CD4-positive, alpha-beta memory T cell (primary cell): ENCODE data around the gene RPS6KL1. TPM values are rescaled to one million over a fixed set of nuclear protein-coding genes. Genes with fewer than 3 reads are reported as not detected.

ENCODE experiments used
- CTCF ChIA-PET: fragments of 350-600 bp; sonication (Branson Sonifier 250); formaldehyde crosslinking; loops from one replicate; lab custom pipeline; 2021; ENCODE audit warnings: inconsistent platforms; ENCODE audit not compliant: partially characterized antibody; lab: Charles Lee
- POLR2A ChIA-PET: fragments of 350-600 bp; sonication (Branson Sonifier 250); formaldehyde crosslinking; loops from one replicate; lab custom pipeline; 2021; ENCODE audit not compliant: partially characterized antibody; lab: Charles Lee
- DNase-seq, 5 donors: peaks; one replicate each; pipeline versions ENCODE4 v3.0.0 to v3.0.0-alpha.2; 2020 to 2022; ENCODE audit warnings: mixed read lengths in 1 of 5
- H3K27ac ChIP-seq: one replicate; pipeline ENCODE4 v1.7.0; 2013; ENCODE audit warnings: low read depth, low read length
- H3K27me3 ChIP-seq: 2 replicates; pipeline ENCODE4 v1.7.0; 2013; ENCODE audit warnings: mild to moderate bottlenecking, low read length, moderate library complexity; ENCODE audit not compliant: insufficient read depth
- H3K36me3 ChIP-seq: 2 replicates; pipeline ENCODE4 v1.7.0; 2013; ENCODE audit warnings: mild to moderate bottlenecking, low read length, moderate library complexity; ENCODE audit not compliant: insufficient read depth
- H3K4me1 ChIP-seq: 2 replicates; pipeline ENCODE4 v1.7.0; 2013; ENCODE audit warnings: mild to moderate bottlenecking, low read length, moderate library complexity; ENCODE audit not compliant: insufficient read depth
- H3K4me3 ChIP-seq, 2 donors: one replicate each; pipeline ENCODE4 v1.7.0; 2013; ENCODE audit warnings: low read length in 2 of 2, mild to moderate bottlenecking in 1 of 2
- H3K9me3 ChIP-seq, 2 donors: one replicate each; pipeline ENCODE4 v1.7.0; 2013; ENCODE audit warnings: low read length in 2 of 2, control low read depth in 1 of 2; ENCODE audit not compliant: control insufficient read depth in 1 of 2
- H3K27ac Mint-ChIP-seq, 7 donors: one replicate each; pipeline ENCODE4 v1.8.0; 2020 to 2021; ENCODE audit warnings: mixed read lengths in 7 of 7, mild to moderate bottlenecking in 6 of 7, inconsistent platforms in 3 of 7, moderate library complexity in 3 of 7
- H3K27me3 Mint-ChIP-seq, 2 donors: one replicate each; pipeline ENCODE4 v1.8.0; 2020 to 2021; ENCODE audit warnings: mixed read lengths in 2 of 2
- H3K36me3 Mint-ChIP-seq, 2 donors: one replicate each; pipeline ENCODE4 v1.8.0; 2020 to 2021; ENCODE audit warnings: mixed read lengths in 2 of 2, inconsistent platforms in 1 of 2, mild to moderate bottlenecking in 1 of 2
- H3K4me1 Mint-ChIP-seq, 4 donors: one replicate each; pipeline ENCODE4 v1.8.0; 2020 to 2021; ENCODE audit warnings: mixed read lengths in 4 of 4, mild to moderate bottlenecking in 1 of 4
- H3K4me3 Mint-ChIP-seq, 8 donors: one replicate each; pipeline ENCODE4 v1.8.0; 2020 to 2021; ENCODE audit warnings: mixed read lengths in 8 of 8, mild to moderate bottlenecking in 7 of 8, moderate library complexity in 6 of 8, inconsistent platforms in 3 of 8
- H3K9me3 Mint-ChIP-seq, 8 donors: one replicate each; pipeline ENCODE4 v1.8.0; 2020 to 2021; ENCODE audit warnings: mixed read lengths in 8 of 8, mild to moderate bottlenecking in 5 of 8, inconsistent platforms in 3 of 8, moderate library complexity in 1 of 8
- intact Hi-C: fragments of 100-400 bp; cut with micrococcal nuclease; formaldehyde crosslinking; loops from one replicate; pipeline ENCODE4 v1.15.1; 2023
- polyA plus RNA-seq, 2 donors: library from polyadenylated mRNA; unstranded; fragments of 300-500 nt; fragmentation: Illumina TruSeq; gene quantifications; one replicate each; pipeline ENCODE4 v1.2.3, GENCODE V29; 2021
- total RNA-seq, 2 experiments: library from RNA; stranded (reverse); gene quantifications; one replicate each; pipeline ENCODE4 v1.2.3, GENCODE V29; 2021

RPS6KL1 gene
- total and polyA plus RNA-seq, 4 experiments from 2014 or later: 0.45 to 2.9 (median 1.7) TPM

DNA sequence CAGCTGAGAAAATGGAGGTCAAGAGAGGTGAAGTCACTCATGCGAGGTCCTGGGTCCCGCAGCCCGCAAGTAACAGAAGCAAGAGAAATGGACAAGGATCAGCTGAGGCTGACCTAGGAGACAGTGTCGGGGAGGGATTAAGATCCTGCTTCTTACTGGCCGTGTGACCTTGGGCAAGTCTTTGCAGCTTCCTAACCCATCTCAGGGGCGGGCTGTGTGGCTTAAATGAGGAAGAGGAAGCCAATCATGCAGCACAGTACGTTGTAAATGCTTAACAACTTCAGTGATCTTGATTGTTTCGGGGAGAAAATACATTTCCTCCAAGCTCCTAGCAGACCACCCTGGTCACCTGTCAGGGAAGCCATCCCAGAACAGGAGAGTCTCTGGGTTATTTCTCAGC, 39.4 kb upstream of the RPS6KL1 start:
- no peaks in the 10 kb centered on the region for H3K4me1 ChIP-seq
- intact Hi-C loops: no loop called here
- no peak overlapping the region for H3K4me3 ChIP-seq
- Mint-ChIP-seq H3K4me1 (no peaks in the 10 kb centered on the region), H3K36me3 (no peaks in the 10 kb centered on the region), H3K9me3 (no peaks in the 10 kb centered on the region), H3K27me3 (peaks cover 0 to 7% of the 10 kb centered on the region in 2 donors), H3K27ac (peak overlapping the region in 1 of 7 donors; percentile 29), H3K4me3 (no peak overlapping the region)
- no peak overlapping the region for H3K27ac ChIP-seq
- no peak for DNase-seq
- no peaks in the 10 kb centered on the region for H3K27me3 ChIP-seq
- no peaks in the 10 kb centered on the region for H3K36me3 ChIP-seq
- ChIA-PET POLR2A (no interaction called here), CTCF (interaction anchor here (1.0 kb wide), 1 partner anchor 126 kb away, joined by 3 read pairs; no protein-coding TSS in a partner anchor)
- H3K9me3 ChIP-seq: no peaks in the 10 kb centered on the region

DNA sequence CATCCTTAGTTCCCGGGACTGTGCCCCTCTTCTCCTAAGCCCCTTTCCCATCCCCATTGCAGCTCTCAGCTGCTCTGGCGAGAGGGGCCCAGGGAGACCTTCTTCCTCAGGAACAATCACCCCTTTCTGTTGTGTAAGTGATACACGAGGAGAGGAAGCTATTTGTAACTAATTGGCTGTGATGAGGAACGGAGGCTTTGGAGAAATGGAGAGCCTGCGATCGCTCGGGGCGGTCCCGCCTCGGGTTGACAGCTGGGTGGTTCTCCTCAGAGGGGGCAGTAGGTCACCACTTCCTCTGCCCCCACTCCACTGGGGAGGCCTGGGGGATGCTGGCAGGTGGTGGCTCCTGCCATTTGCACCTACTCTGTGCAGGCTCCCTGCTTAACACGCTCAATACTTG, 39.0 kb upstream of the RPS6KL1 start:
- DNase-seq: no peak
- intact Hi-C loops: no loop called here
- Mint-ChIP-seq H3K9me3 (no peaks in the 10 kb centered on the region), H3K4me1 (peaks cover 0 to 1% (median 0%) of the 10 kb centered on the region in 4 donors), H3K27ac (no peak overlapping the region), H3K27me3 (peaks cover 0 to 7% of the 10 kb centered on the region in 2 donors), H3K36me3 (no peaks in the 10 kb centered on the region), H3K4me3 (no peak overlapping the region)
- CTCF ChIA-PET: interaction anchor here (1.0 to 1.5 kb wide), 2 partner anchors 18 to 127 kb away, joined by 3 to 5 read pairs; no protein-coding TSS in a partner anchor
- no peaks in the 10 kb centered on the region for H3K27me3 ChIP-seq
- no peaks in the 10 kb centered on the region for H3K4me1 ChIP-seq
- H3K4me3 ChIP-seq: no peak overlapping the region
- H3K27ac ChIP-seq: no peak overlapping the region
- H3K9me3 ChIP-seq: no peaks in the 10 kb centered on the region
- no peaks in the 10 kb centered on the region for H3K36me3 ChIP-seq
- POLR2A ChIA-PET: no interaction called here

DNA sequence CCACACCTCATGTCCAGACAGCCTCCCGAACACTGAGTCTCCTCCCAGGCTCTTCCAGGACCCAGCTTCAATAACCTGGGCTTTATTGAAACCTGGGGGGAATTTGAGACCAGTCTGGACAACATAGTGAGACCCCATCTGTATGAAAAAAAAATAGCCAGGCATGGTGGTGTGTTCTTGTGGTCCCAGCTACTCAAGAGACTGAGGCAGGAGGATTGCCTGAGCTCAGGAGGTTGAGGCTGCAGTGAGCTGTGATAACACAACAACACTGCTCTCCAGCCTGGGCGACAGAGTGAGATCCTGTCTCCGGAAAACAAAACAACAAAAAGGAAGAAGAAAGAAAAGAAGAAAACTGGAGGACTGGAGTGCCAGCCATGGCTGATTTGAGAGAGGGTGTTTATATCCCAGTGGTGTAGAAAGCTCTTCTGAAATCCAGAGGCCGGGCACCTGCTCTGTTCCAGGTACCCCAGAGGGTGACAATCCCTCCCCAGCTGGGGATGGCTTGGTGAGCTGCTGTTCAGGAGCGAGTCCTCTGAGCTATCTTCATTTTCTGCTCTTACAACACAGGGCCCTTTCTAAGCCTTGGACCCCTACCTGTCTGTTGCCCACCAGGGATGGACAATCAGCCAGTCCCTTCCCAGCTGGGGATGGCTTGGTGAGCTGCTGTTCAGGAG, 38.3 kb upstream of the RPS6KL1 start:
- no peak for DNase-seq
- no peaks in the 10 kb centered on the region for H3K4me1 ChIP-seq
- Mint-ChIP-seq H3K4me3 (no peak overlapping the region), H3K9me3 (no peaks in the 10 kb centered on the region), H3K27me3 (peaks cover 2 to 7% of the 10 kb centered on the region in 2 donors), H3K27ac (peak overlapping the region in 1 of 7 donors; percentile 74), H3K4me1 (peaks cover 0 to 2% (median 0%) of the 10 kb centered on the region in 4 donors), H3K36me3 (no peaks in the 10 kb centered on the region)
- intact Hi-C loops: no loop called here
- H3K27ac ChIP-seq: no peak overlapping the region
- ChIA-PET POLR2A (no interaction called here), CTCF (interaction anchor here (1.0 to 1.5 kb wide), 3 partner anchors 17 to 127 kb away, joined by 3 to 5 read pairs (median 3); no protein-coding TSS in a partner anchor)
- H3K9me3 ChIP-seq: no peaks in the 10 kb centered on the region
- no peaks in the 10 kb centered on the region for H3K27me3 ChIP-seq
- no peak overlapping the region for H3K4me3 ChIP-seq
- H3K36me3 ChIP-seq: no peaks in the 10 kb centered on the region

DNA sequence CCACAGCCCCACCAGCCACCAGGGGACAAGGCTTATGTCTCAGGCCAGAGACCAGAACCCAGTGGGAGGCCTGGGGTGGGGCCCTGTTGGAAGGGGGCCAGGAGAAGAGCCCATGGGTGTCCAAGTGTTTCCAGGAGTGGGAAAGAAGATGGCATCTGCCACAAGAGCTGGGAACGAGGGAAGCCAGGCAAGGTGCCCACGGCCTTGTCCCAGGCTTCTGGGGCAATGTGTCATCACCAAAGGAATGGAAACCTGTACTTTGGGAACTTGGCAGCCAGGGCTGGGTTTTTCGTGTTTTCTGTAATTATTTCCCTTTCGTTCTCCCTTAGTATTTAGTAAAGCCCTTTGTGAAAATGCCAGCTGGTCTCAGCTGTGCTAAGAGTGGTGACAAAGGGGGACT, 37.7 kb upstream of the RPS6KL1 start:
- Histone ChIP-seq H3K9me3 (no peaks in the 10 kb centered on the region), H3K4me3 (no peak overlapping the region), H3K4me1 (no peaks in the 10 kb centered on the region), H3K36me3 (no peaks in the 10 kb centered on the region), H3K27me3 (no peaks in the 10 kb centered on the region), H3K27ac (no peak overlapping the region)
- no peaks in the 10 kb centered on the region for H3K9me3 Mint-ChIP-seq
- peaks cover 0 to 2% (median 0%) of the 10 kb centered on the region in 4 donors for H3K4me1 Mint-ChIP-seq
- peaks cover 2 to 7% of the 10 kb centered on the region in 2 donors for H3K27me3 Mint-ChIP-seq
- no peaks in the 10 kb centered on the region for H3K36me3 Mint-ChIP-seq
- intact Hi-C loops: no loop called here
- no peak overlapping the region for H3K27ac Mint-ChIP-seq
- no peak for DNase-seq
- ChIA-PET CTCF (interaction anchor here (1.0 to 1.7 kb wide), 3 partner anchors 16 to 128 kb away, joined by 3 to 5 read pairs (median 5); no protein-coding TSS in a partner anchor), POLR2A (no interaction called here)
- H3K4me3 Mint-ChIP-seq: no peak overlapping the region

DNA sequence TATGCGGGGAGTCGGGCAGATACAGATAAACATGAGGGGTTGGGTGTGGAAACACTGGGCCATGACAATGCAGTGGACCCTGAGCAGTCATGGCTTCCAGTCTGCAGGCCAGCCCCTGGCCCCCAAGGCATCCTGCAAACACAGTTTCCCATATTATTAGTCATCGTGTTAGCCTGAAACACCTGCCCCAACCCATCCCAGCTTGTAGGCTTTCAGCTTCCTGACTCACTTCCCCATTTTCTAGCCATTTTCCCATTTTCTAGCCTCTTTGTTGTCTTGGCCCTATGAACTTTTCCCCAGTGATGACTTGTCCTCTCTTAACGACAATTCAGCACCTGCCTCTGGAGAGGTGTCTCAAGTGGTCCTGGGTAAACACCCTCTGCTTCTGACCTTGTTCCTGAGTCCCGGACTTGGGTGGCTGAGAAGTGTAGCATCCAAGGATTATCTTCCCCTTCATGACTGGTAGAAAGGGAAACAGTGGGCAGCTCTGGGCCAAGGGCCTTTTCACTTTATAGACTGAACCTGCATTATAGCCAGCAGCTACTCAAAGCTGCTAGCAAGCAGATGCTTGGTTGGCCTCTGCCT, 36.6 kb upstream of the RPS6KL1 start:
- H3K4me3 ChIP-seq: no peak overlapping the region
- intact Hi-C loops: no loop called here
- DNase-seq: no peak
- H3K4me1 ChIP-seq: peaks cover 6% of the 10 kb centered on the region
- H3K9me3 ChIP-seq: no peaks in the 10 kb centered on the region
- no peak overlapping the region for H3K27ac ChIP-seq
- no peaks in the 10 kb centered on the region for H3K27me3 ChIP-seq
- H3K36me3 Mint-ChIP-seq: no peaks in the 10 kb centered on the region
- H3K27me3 Mint-ChIP-seq: peaks cover 2 to 7% of the 10 kb centered on the region in 2 donors
- H3K4me1 Mint-ChIP-seq: peaks cover 0 to 2% (median 0%) of the 10 kb centered on the region in 4 donors
- CTCF ChIA-PET: interaction anchor here (1.7 kb wide), 1 partner anchor 129 kb away, joined by 5 read pairs; no protein-coding TSS in a partner anchor
- POLR2A ChIA-PET: no interaction called here
- H3K4me3 Mint-ChIP-seq: no peak overlapping the region
- no peaks in the 10 kb centered on the region for H3K9me3 Mint-ChIP-seq
- H3K36me3 ChIP-seq: no peaks in the 10 kb centered on the region
- H3K27ac Mint-ChIP-seq: no peak overlapping the region

DNA sequence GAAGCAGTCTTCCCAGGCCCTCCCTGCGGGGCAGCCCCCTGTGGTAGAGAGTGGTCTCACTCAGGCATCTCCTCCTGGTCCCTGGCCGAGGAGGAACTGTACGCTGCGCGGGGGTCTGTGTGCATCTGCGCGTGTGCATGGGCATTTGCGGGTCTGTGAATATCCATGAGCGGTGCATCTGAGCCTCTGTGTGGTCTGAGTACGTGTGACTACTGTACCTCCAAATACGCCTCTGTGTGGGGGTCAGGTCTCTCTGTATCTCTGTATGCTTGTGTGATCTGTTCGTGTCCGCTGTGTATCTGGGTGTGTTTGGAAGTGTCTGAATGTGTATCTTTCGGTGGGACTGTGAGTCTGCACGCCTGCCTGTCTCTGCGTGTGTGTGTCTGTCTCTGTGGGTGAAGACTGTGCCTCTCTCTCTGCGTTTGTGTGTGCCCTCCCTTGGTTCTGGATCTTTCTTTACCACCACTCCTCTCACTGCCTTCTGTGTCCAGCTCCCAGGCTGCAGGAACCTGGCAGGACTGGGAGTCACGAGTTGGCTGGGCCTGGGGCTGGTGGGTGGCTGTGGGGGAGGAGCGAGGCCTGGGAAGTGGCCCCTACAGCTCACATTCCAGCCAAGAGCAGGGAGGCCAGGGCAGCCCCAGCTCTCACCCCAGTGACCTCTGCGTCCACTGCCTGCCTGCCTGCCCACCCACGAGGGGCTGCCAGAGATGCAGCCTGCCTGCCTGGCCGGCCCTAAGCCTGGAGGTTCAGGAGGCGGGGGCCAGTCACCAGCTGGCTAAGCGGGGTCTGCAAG, 33.4 kb upstream of the RPS6KL1 start:
- CTCF ChIA-PET: interaction anchor here (0.6 kb wide), 1 partner anchor 35 kb away, joined by 3 read pairs; no protein-coding TSS in a partner anchor
- Mint-ChIP-seq H3K4me1 (peaks cover 0 to 2% (median 0%) of the 10 kb centered on the region in 4 donors), H3K27me3 (peaks cover 0 to 5% of the 10 kb centered on the region in 2 donors), H3K4me3 (peak overlapping the region in 6 of 8 donors; percentile 4 to 75 (median 60)), H3K27ac (no peak overlapping the region), H3K9me3 (no peaks in the 10 kb centered on the region), H3K36me3 (no peaks in the 10 kb centered on the region)
- Histone ChIP-seq H3K9me3 (no peaks in the 10 kb centered on the region), H3K4me3 (no peak overlapping the region), H3K27ac (no peak overlapping the region), H3K27me3 (no peaks in the 10 kb centered on the region), H3K4me1 (peaks cover 6% of the 10 kb centered on the region), H3K36me3 (no peaks in the 10 kb centered on the region)
- POLR2A ChIA-PET: no interaction called here
- no peak for DNase-seq
- intact Hi-C loops: no loop called here

DNA sequence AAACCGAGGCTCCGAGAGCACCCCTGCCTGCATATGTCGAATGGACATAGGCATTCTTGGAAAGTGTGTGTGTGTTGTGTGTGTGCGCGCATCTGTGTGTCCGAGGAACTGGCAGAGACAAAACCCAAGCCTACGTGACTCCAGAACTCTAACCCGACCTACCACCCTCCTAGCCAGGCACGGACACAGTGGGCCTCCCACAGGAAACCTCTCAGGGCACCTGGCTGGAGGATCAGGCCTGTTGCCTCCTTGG, 32.9 kb upstream of the RPS6KL1 start:
- Histone ChIP-seq H3K36me3 (no peaks in the 10 kb centered on the region), H3K9me3 (no peaks in the 10 kb centered on the region), H3K27ac (no peak overlapping the region), H3K27me3 (no peaks in the 10 kb centered on the region), H3K4me3 (no peak overlapping the region), H3K4me1 (peaks cover 6% of the 10 kb centered on the region)
- Mint-ChIP-seq H3K4me1 (peaks cover 0 to 2% (median 0%) of the 10 kb centered on the region in 4 donors), H3K36me3 (no peaks in the 10 kb centered on the region), H3K4me3 (peak overlapping the region in 7 of 8 donors; percentile 44 to 69 (median 65)), H3K27ac (no peak overlapping the region), H3K9me3 (no peaks in the 10 kb centered on the region), H3K27me3 (peaks cover 0 to 5% of the 10 kb centered on the region in 2 donors)
- no peak for DNase-seq
- POLR2A ChIA-PET: interaction anchor here (1.9 kb wide), 1 partner anchor 95 kb away, joined by 4 read pairs; no protein-coding TSS in a partner anchor
- CTCF ChIA-PET: interaction anchor here (0.6 kb wide), 1 partner anchor 35 kb away, joined by 3 read pairs; no protein-coding TSS in a partner anchor
- intact Hi-C loops: no loop called here
